GM18873 (cell line): ENCODE results near the gene IGF2R.
"Not testable (repeated sequence)": the region's sequence is repeated elsewhere in the genome, so short reads cannot be mapped to it uniquely, and the experiment has no call there.

Experiments used
- ATAC-seq: cut with Tn5 transposase; IDR thresholded peaks from one replicate; pipeline ENCODE4 v1.9.1; 2021; ENCODE audit warnings: mild to moderate bottlenecking, moderate library complexity, moderate number of reproducible peaks; ENCODE audit not compliant: unreplicated experiment, low FRiP score

The IGF2R gene

DNA sequence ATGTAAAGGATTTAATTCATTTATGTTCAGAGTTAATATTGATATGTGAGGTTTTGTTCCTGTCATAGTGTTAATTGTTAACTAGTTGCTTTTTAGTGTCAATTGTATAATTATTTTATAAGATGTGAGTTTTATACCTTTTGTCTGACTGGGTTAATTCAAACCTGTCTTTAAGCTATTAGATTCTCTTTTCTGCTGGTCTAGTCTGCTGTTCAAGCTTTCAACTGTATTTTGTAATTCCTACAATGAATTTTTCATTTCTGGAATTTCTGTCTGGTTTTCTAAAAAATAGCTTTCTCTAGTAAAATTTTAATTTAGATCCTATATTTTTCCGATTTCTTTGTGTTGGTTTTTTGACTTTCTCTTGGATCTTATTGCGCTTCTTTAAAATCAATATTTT, 26.5 kb downstream of the IGF2R start:
- ATAC-seq = no peak

DNA sequence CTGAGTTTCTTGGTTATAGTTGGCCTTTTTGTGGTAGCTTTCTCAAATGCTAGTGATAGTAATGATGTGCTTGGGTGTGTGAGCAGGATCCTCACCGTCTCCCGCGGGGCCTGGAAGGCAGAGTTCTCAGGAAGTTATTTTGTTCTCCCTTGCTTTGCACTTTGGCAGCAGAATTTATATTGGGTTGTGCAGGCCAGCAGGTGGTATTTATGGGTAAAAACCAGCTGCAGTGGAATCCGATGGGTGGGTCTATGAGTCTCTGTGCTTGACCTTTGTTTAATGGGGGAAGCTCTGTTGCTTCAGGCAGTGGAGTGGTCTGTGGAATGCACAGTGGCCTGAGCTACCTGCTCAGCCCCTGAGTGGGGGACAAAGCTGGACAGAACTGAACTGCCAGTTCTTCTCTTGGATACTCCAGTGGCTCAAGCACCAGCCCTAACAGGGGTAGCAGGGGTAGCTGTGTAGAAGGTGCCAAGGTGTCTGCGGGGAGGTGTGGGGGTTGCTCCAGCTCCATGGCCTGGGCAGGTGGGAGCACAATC, 27.3 kb downstream of the IGF2R start:
- no peak for ATAC-seq

DNA sequence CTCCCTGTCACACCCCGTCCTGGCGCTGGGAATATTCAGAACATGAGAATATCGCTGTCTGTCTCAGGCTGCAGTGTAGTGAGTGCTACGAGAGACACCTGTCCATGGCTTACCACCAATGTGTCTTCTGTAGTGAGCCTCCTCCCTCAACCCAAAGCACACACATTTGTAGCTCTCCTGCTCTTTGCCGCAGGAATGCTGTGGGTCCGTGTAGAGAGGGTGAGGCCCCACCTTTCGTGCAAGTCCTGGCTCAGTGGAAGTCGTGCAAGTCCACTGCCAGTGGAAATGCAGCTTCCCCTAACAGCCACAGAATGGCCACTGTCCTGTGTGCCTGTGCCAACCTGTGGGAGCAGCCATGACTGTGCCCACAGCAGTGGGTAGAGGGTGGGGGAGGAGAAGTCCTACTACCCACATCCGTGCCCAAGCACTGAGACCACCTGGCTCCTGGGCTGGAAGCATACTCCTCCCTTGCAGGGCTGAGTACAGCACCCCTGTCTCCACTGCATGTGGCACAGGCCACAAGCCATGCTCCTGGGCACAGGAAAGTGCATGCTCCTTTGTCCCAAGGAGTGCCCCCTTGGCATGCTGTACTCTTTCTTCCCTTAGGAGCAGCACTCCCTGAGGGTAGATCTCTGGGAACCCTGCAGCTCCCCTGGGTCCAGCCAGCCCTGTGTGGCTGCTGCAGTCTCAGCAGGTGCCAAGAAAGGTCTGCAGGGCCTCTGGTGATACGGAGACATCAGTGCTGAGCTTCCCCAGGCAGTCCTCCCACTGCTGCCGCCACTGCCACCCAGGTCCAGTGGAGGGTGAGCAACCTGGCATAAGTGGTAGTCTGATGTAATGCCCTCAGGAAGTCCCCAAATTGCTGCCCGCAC, 28.0 kb downstream of the IGF2R start:
- ATAC-seq = no peak

DNA sequence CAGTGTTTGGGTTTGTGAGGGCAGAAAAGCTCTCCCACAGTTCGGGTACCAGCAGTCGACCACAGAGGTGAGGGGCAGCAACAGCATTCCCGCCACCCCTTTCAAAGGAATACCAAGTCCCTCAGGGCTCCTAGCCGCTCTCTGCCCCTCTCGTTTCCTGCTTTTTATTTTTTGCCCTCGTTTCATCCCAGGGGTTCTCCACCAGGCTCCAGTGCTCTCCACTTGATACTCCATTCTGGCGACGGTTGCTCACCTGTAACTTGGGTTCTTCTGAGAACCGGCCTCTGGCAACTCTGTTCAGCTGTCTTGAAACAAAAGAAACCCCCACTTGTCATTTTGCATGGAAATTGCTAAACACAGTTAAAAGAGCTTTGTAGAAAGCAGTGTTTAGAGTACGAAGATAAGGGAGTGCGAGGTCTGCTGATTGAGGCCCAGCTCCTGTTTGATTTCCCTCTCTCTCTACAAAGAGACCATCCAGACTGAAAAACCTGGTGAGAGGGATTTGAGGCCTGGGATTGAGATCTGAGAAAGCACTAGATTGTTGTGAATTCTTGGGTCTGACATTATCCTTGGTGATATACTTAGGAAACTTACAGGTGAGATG, 28.7 kb downstream of the IGF2R start:
- no peak for ATAC-seq

GRCh38 chr6:159998538-159998937, 29.7 kb downstream of the IGF2R start:
- ATAC-seq = no peak

DNA sequence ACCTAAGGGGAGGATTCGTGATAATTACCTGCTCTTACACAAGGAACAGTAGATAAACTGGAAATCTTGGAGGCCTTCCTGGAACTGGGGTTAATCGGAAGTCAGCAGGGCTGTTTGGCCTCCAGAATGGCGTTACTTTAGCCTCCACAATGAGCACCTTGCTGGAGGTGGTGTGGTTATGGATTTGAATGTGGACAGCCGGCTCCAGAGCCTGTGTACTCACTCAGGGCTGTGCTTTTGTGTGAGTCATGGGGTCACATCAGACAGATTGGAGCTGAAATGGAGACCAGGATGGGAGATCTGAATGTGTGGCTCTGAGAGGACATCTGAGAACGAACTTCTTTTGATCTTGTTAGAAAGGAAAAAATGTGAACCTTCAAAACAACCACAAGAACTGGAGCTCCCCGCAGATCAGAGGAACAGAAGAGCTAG, 30.4 kb downstream of the IGF2R start:
- no peak for ATAC-seq

DNA sequence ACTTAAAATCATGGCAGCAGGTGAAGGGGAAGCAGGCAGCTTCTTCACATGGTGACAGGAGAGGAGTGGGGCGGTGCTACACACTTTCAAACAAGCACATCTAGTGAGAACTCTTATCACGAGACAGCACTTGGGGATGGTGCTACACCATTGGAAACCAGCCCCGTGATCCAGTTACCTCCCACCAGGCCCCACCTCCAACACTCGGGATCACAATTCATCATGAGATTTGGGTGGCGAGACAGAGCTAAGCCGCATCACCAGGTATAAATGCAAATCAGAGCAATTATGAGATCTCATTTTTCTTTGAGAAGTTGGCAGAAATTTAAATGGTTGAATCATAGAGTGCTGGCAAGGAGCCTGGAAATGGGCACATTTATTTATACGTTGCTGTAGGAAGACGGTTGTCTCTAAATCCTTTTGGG, 31.4 kb downstream of the IGF2R start:
- no peak for ATAC-seq

GRCh38 chr6:160000893-160001427, 32.1 kb downstream of the IGF2R start:
- not testable (repeated sequence) for ATAC-seq

GRCh38 chr6:160002882-160003281, 34.0 kb downstream of the IGF2R start:
- ATAC-seq = no peak

DNA sequence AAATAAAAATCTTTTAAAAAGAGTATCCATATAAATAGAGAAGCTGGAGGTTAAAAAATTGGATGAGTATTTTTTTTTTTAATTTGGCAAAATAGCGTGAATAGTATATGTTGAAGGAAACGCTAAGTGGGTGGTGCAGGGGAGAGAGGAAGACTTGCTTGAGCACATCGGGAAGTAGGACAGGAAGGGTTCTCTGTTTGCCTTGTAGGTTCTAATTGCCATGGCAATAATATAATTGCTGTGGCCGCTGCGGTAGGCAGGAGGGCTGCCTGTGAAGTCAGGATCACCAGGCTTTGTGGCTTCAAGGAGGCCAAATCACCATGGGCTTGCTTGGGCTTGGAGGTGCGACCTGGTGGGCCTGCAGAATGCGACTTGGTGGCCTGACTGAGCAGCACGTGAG, 35.1 kb downstream of the IGF2R start:
- no peak for ATAC-seq

DNA sequence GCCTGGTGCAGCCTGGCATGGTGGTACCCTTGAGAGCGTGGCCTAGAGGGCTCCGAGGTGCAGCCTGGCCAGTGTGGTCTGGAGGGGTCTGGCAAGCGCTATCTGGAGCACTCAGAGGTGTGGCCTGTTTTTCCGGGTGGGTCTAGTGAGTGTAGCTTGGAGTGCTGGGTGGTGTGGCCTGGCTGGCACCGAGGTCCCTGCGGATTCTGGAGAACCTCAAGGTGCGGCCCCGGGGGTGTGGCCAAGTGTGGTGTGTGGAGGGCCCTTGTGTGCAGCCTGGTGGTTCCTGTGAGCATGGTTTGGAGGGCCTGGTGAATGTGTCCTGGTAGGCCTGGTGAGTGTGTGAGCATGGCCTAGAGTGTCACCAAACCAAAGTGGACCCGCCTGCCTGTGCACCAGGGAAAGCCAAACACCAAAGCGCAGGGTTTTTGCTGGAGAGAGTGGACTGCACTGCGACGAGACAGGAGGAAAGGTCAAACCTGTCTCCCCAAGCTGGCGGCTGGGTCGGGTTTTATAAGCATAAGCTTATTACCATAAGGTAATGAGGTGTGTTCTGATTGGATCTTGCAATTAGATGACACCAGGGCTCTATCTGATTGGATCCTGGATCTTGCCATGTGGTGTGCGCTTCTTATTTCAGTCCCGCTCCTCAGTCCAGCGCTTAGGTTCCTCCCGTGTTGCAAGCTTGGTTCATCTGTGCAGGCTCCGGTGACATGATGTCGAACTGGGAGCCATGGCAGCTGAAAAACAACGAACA, 35.7 kb downstream of the IGF2R start:
- ATAC-seq = no peak

DNA sequence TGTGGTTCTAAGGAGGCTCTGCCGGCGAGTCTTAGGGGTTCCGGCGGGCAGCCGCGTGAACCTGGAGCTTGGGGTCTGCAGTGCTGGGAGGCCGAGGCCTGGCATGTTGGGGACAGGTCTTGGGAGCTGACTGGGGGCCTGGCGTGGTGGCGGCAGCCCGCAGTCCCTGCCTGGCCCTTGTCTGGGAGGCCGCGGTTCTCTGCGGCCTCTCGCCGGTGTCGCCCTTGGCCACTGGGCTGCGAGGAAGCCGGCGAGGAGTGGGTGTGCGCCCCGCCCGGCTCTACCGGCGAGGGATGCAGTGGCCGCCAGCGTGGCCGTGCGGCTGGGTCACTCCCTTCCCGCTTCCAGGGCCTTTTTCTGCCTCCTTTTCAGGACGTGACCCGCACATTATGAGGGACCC, 36.3 kb downstream of the IGF2R start:
- no peak for ATAC-seq

DNA sequence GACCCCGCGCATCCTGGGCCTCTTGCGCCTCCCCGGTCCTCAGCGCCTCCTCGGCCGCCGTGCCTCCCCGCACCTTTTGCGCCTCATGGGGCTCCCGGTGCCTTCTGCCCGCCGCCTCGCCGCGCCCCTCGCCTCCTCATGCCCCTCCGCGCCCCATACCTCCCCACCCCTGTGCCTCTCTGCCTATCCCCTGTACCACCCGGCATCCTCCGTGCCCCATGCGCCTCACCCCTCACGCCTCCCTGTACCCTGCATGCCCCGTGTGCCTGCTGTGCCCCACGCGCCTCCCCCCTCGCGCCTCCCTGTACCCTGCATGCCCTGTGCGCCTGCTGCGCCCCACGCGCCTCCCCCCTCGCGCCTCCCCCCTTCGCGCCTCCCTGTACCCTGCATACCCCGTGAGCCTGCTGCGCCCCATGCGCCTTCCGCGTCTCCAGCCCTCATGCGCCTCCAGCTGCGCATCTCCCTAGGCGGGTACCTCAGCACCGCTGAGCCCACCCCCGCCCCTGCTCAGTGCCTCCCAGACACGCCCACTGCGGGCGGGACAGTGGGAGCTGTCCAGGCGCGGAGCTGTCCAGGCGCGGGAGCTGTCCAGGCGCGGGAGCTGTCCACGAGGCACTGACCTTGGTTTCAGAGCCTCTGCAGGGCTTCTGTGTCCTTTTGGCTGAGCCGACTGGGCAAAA, 37.1 kb downstream of the IGF2R start:
- ATAC-seq = no peak

DNA sequence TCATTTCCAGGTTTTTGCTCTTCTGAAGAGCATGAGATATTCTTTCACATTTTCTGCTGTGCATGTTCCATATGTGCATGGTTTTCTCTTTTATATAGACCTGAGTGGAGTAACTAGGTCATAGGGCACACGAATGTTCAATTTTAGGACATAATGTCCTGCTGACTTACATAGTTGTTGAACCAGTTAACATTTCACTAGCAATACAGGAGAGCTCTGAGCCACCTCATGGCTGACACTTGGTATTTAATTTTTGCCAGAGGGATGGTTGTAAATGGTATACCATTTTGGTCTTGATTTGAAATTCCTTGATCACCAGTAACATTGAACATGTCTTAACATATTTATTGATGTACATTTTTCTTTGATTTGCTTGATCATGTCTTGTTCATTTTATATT, 38.3 kb downstream of the IGF2R start:
- no peak for ATAC-seq

GRCh38 chr6:160007611-160008010, 38.7 kb downstream of the IGF2R start:
- no peak for ATAC-seq

GRCh38 chr6:160010067-160010466, 41.2 kb downstream of the IGF2R start:
- ATAC-seq = no peak

DNA sequence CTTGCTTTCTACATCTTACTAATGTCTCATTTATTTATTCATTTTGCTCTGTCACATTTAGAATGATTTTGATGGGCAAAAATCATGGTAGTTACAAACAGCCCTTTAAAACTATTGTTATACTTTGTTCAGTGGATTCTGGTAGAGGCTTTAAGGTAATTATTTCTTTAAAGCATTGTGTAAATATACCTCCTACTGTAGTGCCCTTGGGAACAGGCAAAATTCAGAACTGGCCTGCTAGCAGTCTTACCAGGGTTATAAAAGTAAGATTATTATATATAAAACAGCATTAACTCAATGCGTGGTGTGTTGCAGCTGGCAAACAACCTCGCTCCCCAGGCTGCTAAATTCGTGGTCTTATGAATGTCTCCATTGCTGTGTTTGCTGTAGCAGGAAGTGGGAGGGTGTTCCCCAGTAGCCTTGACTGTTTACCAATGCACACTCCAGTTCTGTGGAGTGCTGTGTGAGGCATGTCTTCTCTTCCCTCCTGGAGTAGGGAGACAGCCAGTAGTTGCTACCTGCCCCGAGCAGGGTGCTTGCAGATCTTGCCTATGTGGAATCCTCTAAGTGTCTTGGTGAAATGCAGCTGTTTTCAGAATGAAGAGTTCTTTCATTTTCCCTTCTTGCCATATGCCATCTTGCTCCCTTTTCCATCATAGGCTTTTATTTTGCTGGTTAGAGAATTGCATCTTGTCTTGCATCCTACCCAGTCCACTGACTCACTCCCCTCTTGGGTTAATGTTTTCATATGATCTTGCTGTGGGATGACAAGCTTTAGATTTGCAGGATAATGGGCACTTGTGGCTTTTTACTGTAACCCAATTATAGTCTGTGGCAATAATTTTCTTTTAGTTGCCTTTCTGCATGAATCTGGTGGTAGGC, 45.3 kb downstream of the IGF2R start:
- ATAC-seq = no peak

DNA sequence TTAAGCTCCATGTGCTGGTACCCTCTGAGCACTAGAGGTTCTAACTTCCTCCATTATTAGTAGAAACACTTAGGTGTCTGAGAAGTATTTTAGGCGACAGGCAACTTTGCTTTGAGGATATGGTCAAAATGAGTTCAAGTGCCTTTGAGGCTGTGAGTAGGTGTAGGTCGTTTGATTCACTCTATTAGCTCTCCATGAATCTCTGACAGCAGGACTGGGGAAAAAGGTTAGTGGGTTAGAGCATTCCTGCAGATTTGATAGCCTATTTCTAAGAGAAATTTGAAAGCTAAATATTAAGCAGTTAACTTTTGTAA, 45.9 kb downstream of the IGF2R start:
- no peak for ATAC-seq
